Upper lobe of right lung (tissue), 1 donor: ENCODE measurements around the gene WASF3. TPM values are rescaled to one million over a fixed set of nuclear protein-coding genes. Genes with fewer than 3 reads are reported as not detected.

Source experiments
- ATAC-seq: fragments of 200-7000 bp; cut with Tn5 transposase; one replicate; pipeline ENCODE4 v1.9.1; 2020; ENCODE audit warnings: mild to moderate bottlenecking, moderate library complexity
- DNase-seq: peaks from one replicate; pipeline ENCODE4 v3.0.0-alpha.2; 2020
- H3K27ac ChIP-seq: fragments of 200-600 bp; one replicate; pipeline ENCODE4 v1.8.0; 2022
- H3K27me3 ChIP-seq: fragments of 200-600 bp; one replicate; pipeline ENCODE4 v1.8.0; 2022; ENCODE audit warnings: mild to moderate bottlenecking
- H3K36me3 ChIP-seq: fragments of 200-600 bp; one replicate; pipeline ENCODE4 v1.8.0; 2022
- H3K4me1 ChIP-seq: fragments of 200-600 bp; one replicate; pipeline ENCODE4 v1.8.0; 2022
- H3K4me3 ChIP-seq: fragments of 200-600 bp; one replicate; pipeline ENCODE4 v1.8.0; 2022; ENCODE audit warnings: mild to moderate bottlenecking
- H3K9me3 ChIP-seq: fragments of 200-600 bp; one replicate; pipeline ENCODE4 v1.8.0; 2022
- intact Hi-C: fragments of 100-400 bp; cut with DNase I; formaldehyde crosslinking; loops from one replicate; pipeline ENCODE4 v1.11.0; 2022
- total RNA-seq: library from RNA; stranded (reverse); fragmentation: NEBNext Ultra II Directional; extraction: Animal tissue kit (Norgen Biotek cat#: 25700); gene quantifications from one replicate; pipeline ENCODE4 v1.2.1, GENCODE V29; 2021
- TF ChIP-seq, protein P1 (sequence below): fragments of 200-600 bp; IDR thresholded peaks from one replicate; pipeline ENCODE4 v1.8.0; 2022; ENCODE audit warnings: antibody characterized with exemption
- donor health status: DM: no; HTN: yes; CAD: no; lungs with severe emphysema.

Gene WASF3
- total RNA-seq, 1 donor from 2014 or later, result 27.9 TPM

DNA sequence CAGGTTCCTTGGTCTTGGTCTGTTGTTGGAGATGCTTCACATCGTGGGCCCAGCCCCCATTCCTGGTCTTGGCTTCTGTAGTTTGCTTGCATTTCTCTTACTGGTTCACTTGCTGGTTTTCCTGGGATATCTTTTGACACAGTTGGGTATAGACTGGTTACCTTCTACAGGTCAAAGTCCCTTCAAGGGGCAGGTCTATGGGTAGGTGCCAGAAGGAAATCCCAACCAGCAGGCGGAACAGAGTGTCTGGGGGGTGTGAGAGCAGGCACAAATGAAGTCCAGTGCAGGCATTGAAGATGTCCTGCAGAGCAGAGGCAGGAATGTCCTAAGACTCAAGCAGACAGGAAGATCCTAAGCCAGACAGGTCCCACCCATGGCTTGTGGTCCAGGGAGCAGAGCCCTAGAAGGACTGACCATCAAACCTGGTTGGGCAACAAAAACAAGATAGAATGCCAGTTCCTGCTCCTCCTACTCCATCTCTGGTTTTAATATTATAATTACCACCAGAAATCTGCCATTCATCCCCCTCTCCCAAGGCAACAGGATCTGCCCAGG is 17.7 kb upstream of the WASF3 start:
- Histone ChIP-seq H3K4me3 (no peak overlapping the region), H3K4me1 (no peaks in the 10 kb centered on the region), H3K9me3 (no peaks in the 10 kb centered on the region), H3K36me3 (no peaks in the 10 kb centered on the region), H3K27ac (no peak overlapping the region), H3K27me3 (no peaks in the 10 kb centered on the region)
- intact Hi-C loops, result no loop called here
- ATAC-seq (no peak), DNase-seq (no peak)
- TF ChIP-seq, protein P1, sequence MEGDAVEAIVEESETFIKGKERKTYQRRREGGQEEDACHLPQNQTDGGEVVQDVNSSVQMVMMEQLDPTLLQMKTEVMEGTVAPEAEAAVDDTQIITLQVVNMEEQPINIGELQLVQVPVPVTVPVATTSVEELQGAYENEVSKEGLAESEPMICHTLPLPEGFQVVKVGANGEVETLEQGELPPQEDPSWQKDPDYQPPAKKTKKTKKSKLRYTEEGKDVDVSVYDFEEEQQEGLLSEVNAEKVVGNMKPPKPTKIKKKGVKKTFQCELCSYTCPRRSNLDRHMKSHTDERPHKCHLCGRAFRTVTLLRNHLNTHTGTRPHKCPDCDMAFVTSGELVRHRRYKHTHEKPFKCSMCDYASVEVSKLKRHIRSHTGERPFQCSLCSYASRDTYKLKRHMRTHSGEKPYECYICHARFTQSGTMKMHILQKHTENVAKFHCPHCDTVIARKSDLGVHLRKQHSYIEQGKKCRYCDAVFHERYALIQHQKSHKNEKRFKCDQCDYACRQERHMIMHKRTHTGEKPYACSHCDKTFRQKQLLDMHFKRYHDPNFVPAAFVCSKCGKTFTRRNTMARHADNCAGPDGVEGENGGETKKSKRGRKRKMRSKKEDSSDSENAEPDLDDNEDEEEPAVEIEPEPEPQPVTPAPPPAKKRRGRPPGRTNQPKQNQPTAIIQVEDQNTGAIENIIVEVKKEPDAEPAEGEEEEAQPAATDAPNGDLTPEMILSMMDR, result no peak

DNA sequence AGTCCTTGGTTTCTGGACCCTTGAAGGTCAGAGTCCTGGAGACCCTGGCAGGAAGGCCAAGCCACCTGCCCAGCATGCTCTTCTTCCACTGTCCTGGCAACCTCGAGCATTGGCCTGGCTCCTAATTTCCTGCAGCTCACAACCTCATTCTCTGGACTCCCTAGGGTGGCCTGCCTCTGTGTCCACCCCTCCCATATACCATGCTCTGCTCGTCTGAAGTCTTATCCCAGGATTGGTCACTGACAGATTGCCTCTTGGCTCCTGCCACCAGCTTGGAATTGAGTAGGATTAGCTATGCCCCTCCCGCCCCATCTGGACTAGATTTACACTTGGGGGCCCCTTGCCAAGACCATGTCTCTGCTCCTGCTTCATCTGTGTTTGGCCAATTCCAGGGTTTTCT is 17.1 kb upstream of the WASF3 start:
- TF ChIP-seq, protein P1, result no peak
- intact Hi-C loops, result no loop called here
- ATAC-seq (no peak), DNase-seq (no peak)
- no peaks in the 10 kb centered on the region for H3K36me3 ChIP-seq
- no peak overlapping the region for H3K27ac ChIP-seq
- H3K4me1 ChIP-seq, result no peaks in the 10 kb centered on the region
- no peaks in the 10 kb centered on the region for H3K27me3 ChIP-seq
- H3K9me3 ChIP-seq, result no peaks in the 10 kb centered on the region
- no peak overlapping the region for H3K4me3 ChIP-seq

GRCh38 chr13:26541041-26541440 is 16.4 kb upstream of the WASF3 start:
- intact Hi-C loops, result no loop called here
- DNase-seq (no peak), ATAC-seq (no peak)
- TF ChIP-seq, protein P1, result no peak
- no peaks in the 10 kb centered on the region for H3K4me1 ChIP-seq
- H3K27me3 ChIP-seq, result no peaks in the 10 kb centered on the region
- no peaks in the 10 kb centered on the region for H3K9me3 ChIP-seq
- H3K36me3 ChIP-seq, result no peaks in the 10 kb centered on the region
- H3K4me3 ChIP-seq, result no peak overlapping the region
- no peak overlapping the region for H3K27ac ChIP-seq

- DNase-seq (no peak), ATAC-seq (peak; percentile 72)
- TF ChIP-seq, protein P1, result no peak
- intact Hi-C loops, result no loop called here
- Histone ChIP-seq H3K36me3 (no peaks in the 10 kb centered on the region), H3K4me3 (no peak overlapping the region), H3K27me3 (no peaks in the 10 kb centered on the region), H3K9me3 (no peaks in the 10 kb centered on the region), H3K4me1 (no peaks in the 10 kb centered on the region), H3K27ac (no peak overlapping the region)
Measured at GRCh38 chr13:26541678-26542568, 15.6 kb upstream of the WASF3 start.

- Histone ChIP-seq H3K4me1 (no peaks in the 10 kb centered on the region), H3K4me3 (no peak overlapping the region), H3K27me3 (no peaks in the 10 kb centered on the region), H3K9me3 (no peaks in the 10 kb centered on the region), H3K36me3 (no peaks in the 10 kb centered on the region), H3K27ac (no peak overlapping the region)
- no peak for ATAC-seq
- DNase-seq, result no peak
- intact Hi-C loops, result no loop called here
- TF ChIP-seq, protein P1, result no peak
Measured at GRCh38 chr13:26544707-26545106, 12.8 kb upstream of the WASF3 start.
